Eye (tissue), 1 donor: ENCODE measurements around the gene RREB1.
A peak's percentile ranks its signal among the peaks of the same experiment; 100 is the strongest.

Source experiments
- DNase-seq: peaks from one replicate; pipeline ENCODE4 v3.0.0-alpha.2; 2015

The RREB1 gene

DNA sequence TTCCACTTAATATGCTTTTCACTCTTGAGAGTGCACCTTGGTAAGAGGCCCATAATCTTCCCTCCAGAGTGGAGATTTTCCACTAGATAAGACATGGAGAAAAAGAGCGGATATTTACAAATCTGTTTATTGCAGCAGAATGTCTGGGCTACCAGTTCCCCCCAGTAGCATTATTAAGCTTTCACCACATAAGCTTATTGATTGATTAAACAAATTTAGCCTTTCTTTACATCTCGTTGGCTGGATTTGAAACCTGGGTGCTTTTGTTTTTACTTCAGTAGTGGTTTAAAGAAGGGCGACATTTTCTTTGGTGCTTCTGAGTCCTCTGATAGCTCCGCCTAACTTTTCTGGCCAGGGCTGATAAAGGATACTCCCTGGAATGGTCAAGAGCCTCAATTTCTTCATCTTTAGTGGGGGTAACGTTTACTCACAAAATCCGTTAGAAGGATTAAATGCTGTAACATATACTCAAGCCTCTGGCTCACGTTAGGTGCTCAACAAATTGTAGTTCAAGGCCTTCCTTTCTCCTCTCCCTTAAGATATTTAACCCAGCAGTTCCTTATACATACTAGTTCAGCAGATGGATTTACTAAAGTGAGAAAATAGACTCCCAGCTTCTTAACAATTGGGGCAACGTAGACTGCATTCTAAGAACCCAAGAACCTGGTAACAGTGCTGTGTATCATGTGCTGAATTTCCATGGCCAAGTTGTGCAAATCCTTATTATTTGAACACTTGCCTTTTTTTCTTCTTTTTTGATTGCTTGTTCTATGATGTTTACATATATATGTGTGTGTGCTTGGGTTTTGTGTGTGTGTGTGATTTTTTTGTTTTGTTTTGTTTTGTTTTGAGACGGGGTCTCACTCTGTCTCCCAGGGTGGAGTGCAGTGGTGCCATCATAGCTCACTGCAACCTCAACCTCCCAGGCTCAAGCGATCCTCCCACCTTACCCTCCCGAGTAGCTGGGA, 91.4 kb downstream of the RREB1 start:
- DNase-seq, result no peak

DNA sequence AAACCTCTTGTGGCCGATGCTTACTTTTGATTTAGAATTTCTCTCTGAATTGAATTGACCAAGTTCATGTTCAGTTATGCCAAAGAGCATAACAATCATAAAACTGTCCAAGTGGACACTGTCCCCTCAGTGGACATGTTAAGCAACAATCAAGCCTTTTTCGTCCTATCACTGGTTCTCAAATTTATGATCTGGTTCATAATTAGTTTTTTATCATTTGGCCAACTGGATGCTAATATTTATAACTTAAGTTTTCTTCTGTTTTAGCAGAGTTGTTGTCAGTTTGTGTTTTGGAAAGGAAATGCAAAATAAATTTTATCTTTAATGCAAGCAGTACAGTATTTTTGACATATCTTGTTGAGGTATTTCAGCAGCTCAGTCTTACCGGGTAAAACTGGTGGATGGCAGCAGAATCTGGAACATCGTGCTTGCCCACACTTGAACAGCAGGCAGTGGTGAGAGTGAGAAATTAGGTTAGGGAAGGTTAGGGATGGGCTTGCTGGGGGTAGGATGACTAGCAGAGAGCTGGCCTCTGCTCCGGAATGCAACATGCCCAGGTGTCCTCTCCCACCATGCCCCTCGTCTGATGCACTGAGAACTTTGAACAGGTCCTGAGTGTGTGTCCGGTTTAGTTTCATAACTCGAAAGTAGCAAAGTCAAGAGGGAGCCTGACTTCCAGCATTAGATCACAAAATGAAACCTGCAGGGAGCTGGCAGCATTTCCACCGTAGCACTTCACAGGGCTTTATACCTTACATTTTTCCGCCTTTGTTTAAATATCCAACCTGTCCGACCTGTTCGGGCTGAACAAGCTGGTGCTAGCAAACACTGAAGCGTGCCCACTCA, 93.1 kb downstream of the RREB1 start:
- DNase-seq, result peak; percentile 50

DNA sequence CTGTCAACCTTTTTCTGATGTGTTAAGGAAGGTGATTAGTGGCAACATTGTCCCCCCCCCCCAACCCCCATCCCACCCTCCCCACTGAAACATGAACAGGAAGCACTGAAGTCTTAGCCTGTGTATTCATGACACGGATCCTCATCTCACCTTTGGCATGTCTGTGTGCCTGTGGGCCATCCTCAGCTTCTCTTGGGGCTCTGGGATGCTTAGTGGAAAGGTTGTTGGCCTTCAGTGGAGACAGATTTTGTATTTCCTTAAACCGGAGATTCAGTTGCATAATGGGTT, 93.6 kb downstream of the RREB1 start:
- DNase-seq, result no peak

DNA sequence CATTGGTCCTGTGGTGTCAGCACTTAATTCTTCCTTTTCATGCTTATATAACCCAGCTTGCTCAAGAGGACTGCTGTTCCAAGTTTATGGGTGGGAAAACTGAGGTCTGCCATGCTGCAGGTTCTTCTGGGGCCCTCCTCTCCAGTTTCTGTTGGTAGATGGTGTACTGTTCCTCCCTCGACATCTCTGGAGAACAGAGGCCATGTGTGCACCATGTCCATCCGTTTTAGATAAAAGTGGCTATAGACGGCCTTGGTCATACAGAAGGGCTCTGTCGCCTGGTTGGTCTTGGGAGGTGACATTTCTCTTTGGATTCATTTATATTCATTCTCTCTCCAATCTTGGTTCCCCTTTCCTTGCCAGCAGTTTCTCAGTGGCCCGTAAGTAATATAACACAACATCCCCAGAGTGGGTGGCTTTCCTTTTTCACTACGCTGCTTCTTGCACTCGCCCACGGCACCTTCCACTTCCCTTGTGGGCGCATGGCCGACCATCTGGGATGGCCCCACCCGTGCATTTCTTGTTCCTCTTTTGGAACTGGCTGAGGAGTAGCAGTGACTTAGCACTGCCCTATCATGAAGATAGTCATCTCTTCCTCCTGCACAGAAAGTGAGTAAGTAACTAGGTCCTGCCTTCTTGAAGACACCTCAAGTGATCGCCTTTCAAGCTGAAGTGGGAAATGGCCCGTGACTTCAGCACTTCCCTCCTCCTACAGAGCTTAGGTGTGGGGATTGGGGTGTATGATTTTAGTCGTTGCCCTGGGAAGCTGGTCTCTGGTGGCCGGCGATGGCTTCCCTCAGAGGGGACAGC, 94.2 kb downstream of the RREB1 start:
- DNase-seq, result no peak

DNA sequence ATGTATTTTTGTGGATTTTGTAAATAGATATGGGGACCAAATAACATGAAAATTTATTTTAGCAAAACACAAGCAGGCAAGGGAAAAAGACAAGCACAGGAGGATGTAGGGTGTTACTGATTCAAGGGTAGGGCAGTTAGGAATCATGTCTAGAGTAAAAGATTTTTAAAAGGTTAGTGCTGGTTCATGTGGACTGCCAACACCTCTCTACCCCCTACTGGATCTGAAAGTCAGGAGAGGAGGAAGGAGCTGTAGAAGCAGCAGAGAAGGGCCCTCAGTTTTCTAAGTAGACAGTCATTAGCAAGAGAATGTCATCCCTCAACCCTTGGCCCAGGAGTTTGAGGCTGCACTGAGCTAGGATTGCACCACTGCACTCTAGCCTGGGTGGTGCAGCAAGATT, 95.2 kb downstream of the RREB1 start:
- no peak for DNase-seq

DNA sequence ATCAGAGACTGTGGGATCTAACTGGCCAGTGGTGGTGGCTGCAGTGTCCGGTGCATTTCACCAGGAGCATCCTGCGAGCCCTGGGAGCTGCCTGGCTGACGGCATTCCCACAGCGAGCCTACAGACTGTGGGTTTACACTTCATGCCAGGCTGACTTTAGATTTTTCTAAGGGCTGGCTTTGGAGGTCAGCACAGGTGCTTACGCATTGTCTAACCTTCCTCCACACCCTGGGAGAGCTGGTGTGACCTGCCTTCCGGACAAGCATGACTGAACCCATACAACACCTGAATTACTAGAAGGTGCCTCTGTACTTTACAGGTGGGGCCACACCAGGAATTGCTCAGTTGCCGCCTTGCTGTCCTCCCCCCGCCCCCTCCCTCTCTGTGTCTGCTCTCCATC, 96.2 kb downstream of the RREB1 start:
- no peak for DNase-seq

DNA sequence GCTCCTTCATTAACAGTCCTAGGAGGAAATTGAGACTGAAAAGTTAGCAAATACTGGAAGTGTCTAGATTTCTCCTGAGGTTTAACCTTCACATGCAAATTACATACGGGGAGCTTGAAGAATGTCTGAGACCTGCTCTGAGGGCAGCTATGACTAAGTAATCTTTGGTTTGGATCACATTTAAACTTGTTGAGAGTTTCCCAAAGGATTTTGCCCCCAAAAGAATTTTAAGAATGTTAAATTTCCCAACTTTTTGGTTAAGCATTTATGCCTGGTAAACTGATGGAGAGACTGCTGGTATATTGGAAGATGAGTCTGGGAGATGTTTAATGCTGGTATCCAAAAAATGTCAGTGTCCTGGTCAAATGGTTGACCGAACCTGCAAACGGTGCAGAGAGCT, 97.0 kb downstream of the RREB1 start:
- DNase-seq, result no peak

DNA sequence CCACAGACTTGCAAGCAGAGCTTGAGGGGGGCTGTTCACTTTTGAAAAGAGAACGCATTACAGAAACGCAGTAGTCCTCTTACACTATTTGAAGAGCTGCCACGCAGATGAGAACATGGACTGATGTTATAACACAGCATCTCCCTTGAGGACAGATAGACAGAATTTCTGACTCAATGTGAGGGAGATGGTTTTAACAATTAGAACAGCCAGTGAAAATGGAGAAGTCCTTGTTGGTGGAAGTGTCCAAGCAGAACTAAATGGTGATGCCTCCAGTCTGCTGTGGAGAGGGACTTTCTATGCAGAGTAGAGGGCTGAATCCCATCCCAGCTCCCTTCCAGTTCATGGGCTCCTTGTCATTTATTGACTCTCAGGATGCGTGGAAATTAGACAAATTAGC, 100.0 kb downstream of the RREB1 start:
- no peak for DNase-seq

DNA sequence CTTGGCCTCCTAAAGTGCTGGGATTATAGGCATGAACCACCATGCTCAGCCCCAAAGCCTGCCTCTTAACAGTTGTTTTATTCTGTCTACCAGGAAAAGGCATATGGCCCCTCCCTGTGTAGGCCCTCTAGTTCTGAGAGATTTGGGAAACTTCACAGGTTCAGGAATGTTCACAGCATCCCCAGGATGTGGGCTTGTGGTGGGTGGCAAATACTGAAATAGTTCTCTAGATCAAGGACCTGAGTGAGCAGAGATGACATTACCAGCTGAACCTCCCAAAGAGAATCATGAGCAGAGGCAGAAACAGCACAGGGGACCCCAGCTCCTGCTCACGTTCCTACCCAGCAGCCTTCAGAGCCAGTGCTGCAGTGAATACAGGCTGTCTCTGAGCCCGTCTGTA, 105.7 kb downstream of the RREB1 start:
- no peak for DNase-seq

DNA sequence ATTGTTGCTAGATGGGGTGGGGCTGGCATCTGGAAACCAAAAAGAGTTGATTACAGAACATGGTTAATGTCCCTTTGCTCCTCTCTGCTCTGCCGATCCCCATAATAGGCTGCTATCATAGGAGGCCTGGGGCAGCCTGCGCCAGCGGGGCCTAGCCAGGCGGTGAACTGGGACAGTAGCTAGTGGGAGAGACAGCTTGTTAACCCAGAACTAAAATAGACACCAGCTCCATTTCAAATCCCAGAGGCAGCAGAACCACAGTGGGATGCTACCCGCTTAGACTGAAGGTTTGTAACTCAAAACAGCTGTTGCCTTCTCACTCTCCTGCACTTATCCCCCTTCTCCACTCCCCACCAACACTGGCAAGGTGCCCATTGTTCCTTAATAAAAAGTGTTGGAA, 106.7 kb downstream of the RREB1 start:
- DNase-seq, result peak; percentile 37

DNA sequence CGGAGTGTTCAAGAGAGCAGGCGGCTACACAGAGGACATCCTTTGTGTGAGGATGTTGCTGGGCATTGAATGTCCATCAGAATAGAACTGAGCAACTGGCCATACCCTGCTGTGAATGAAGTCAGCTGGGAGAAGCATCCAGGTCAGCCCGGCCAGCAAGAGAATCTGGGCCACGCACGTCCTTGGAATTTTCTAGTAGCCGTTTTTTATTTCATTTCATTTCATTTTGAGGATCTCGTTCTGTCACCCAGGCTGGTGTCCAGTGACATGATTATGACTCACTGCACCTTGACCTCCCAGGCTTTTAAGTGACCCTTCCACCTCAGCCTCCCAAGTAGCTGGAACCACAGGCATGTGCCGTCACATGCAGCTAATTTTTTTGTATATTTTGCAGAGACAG, 107.4 kb downstream of the RREB1 start:
- DNase-seq, result no peak

DNA sequence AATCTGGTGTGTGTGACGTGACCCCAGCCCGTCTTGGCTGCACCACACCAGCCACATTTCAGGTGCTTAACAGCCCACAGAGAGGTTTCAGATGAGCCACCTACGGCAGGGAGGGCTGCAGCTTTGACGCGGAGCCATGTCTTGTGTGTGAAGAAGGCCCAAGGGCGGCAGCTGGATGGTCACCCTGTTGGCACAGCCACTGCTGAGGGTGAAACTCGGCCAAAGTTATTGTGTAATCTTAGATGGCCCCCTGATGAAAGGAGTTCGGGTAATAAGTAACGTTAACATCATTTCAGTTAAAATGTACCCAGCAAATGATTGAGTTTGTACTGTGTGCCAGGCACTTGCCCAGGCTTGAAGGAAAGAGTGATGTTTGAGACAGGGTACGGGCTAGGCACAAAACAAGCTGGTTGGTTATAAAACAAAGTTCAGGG, 108.1 kb downstream of the RREB1 start:
- no peak for DNase-seq

DNA sequence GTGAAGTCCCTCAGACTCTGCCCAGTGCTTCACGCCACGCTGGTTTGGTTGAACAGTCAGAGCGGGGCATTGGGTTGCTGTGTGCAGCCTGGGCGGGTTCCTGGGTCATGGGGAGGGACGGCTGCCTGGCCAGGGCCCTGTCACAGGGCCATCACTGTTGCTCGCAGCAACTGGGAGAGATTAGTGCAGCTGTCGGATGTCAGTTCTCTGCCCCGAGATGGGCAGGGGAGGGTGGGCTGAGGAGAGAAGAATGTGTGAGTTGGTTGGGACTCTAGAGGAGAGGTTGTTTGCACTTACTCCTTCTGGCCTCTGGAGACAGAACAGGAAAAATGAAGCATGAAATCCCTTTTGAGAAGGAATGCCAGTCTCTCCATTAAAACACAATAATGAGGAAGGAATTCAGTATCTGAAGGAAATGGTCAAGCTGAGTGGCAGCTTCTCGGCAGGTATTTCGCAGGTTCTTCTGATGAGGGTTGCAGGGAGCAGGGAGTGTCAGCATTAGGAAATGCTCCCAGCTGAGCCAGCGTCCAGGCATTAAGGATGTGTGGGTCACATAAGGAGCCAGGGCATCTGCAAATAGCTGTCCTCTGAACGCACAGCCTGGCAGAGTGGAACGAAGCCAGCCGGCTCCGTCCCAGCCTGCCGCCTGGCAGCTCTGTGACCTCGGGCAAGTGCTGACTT, 109.3 kb downstream of the RREB1 start:
- DNase-seq, result peak; percentile 87

DNA sequence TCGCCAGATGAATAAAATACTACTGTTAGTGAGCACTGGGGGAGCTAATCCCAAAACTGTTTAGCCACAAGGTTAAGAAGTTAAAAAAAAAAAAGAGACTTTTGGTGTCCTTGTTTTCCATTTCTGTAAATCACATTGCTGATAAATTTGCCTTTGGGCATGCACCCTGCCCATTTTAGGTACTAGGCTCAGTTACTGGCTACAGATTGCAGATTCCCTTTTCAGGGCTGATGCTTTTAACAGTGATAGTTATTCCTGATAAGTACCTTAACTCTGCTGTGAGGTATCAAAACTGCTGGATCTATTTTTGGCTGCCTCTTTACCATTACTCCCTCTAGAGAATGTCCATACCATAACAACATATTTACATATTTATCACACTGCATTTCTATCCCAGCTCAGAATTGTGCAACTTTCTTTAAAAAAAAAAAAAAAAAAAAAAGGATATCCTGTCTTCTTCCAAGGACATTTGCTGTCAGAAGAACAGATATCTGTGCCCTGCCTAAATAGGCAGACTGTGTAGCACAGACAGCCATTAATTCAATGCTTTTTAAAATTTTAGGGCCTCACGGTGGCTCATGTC, 110.7 kb downstream of the RREB1 start:
- DNase-seq, result no peak

DNA sequence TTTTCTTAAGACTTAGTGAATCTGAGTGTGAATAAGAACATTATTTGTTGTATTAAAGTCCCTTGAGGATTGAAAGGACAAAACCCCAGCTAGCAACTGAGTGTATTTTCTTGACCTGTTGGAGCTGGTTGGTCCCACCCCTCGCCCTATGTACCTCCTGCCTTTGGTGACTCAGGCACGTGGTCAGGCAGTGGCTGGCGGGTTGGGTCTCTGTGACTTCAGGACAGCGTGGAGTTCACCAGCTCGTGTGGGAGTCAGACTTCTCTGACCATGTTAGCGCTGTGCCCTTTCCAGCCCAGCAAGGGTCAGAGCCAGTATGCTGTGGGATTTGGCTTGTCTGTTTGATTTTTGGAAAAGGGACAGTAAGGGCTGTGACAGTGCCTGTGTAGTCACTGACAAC, 111.5 kb downstream of the RREB1 start:
- DNase-seq, result no peak

DNA sequence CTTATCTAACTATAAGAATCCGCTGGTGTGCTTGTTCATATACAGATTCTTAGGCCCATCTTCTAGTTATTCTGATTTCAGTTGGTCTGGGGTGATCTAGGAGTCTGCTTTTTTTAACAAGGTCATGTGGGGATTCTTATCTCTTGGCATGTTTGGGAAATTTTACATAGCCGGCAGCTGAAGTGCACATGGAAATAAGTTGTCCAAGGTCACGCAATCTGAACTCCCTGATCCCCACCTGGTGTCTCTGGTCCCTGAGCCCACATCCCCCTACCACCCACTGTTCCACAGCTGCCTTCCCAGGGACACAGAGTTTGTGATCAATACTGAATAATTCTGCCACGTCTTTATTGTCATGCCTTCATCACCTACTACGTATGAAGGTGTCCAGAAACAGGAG, 114.4 kb downstream of the RREB1 start:
- DNase-seq, result no peak

DNA sequence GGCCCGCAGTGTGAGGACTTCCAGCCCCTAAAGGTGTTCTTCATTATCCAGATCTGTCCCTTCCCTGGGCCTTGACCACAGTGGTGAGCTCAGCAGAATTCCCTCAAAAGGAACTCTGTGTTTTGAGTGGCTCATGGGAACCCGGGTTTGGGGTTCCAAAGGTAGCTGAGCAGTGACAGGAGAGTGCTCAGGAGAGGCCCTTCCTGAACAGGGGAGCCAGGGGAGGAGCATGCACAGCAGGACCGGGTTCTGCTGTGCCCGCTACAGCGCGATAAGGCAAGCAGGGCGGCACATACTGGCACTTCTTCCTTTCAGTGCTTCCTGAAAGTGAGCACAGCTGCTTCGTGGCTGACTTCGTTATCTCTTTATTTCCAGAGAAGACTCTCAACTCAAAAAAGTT, 117.0 kb downstream of the RREB1 start:
- no peak for DNase-seq

DNA sequence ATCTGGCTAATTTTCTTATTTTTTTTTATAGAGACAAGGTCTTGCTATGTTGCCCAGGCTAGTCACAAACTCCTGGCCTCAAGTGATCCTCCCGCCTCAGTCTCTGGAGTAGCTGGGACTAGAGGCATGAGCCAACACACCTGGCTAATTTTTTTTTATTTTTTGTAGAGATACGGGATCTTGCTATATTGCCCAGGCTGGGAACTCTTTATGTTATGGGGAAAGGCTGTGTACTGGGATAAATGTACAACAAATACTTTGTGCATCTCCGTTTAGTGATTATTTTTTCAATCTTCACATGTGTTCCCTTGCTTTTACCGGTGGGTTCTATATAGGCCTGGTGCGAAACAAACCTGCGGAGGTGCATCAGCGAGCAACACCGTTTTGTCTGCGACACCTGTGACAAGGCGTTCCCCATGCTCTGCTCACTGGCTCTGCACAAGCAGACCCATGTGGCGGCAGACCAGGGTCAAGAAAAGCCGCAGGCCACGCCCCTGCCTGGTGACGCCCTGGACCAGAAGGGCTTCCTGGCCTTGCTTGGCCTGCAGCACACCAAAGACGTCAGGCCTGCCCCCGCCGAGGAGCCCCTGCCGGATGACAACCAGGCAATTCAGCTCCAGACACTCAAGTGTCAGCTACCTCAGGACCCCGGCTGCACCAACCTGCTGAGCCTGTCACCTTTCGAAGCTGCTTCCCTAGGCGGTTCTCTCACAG, 121.1 kb downstream of the RREB1 start:
- no peak for DNase-seq

DNA sequence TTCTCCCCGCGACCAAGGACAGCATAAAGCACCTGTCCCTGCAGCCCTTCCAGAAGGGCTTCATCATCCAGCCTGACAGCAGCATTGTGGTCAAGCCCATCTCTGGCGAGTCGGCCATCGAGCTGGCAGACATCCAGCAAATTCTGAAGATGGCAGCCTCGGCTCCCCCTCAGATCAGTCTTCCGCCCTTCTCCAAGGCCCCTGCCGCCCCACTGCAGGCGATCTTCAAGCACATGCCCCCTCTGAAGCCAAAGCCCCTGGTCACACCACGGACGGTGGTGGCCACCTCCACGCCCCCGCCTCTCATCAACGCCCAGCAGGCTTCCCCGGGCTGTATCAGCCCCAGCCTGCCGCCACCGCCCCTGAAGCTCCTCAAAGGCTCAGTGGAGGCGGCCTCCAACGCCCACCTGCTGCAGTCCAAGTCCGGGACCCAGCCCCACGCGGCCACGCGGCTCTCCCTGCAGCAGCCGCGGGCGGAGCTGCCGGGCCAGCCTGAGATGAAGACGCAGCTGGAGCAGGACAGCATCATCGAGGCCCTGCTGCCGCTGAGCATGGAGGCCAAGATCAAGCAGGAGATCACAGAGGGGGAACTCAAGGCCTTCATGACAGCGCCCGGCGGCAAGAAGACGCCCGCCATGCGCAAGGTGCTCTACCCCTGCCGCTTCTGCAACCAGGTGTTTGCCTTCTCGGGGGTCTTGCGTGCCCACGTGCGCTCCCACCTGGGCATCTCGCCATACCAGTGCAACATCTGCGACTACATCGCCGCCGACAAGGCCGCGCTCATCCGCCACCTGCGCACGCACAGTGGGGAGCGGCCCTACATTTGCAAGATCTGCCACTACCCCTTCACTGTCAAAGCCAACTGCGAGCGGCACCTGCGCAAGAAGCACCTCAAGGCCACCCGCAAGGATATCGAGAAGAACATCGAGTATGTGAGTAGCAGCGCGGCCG, 121.9 kb downstream of the RREB1 start:
- DNase-seq, result no peak

DNA sequence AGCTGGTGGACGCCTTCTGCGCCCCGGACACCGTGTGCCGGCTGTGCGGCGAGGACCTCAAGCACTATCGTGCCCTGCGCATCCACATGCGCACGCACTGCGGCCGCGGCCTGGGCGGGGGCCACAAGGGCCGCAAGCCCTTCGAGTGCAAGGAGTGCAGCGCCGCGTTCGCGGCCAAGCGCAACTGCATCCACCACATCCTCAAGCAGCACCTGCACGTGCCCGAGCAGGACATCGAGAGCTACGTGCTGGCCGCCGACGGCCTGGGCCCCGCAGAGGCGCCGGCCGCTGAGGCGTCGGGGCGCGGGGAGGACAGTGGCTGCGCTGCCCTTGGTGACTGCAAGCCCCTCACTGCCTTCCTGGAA, 122.5 kb downstream of the RREB1 start:
- no peak for DNase-seq
